IMR-90 (cell line): ENCODE data around the gene BIRC5. TPM values are rescaled to one million over a fixed set of nuclear protein-coding genes. Genes with fewer than 3 reads are reported as not detected.

Experiments
- ATAC-seq: fragments of 200-7000 bp; cut with Tn5 transposase; 2 replicates; pipeline ENCODE4 v1.9.1; 2020; ENCODE audit warnings: low read depth, mild to moderate bottlenecking, moderate library complexity
- BruUV-seq: library from RNA; stranded (reverse); fragments of 400-500 nt; replicated peaks from 2 replicates; lab custom pipeline; 2021; lab: Mats Ljungman, UMichigan
- CTCF ChIA-PET: fragments of 300-600 bp; formaldehyde crosslinking; extraction: SDS; loops from one replicate; lab custom pipeline; 2021; ENCODE audit warnings: antibody characterized with exemption; lab: Yijun Ruan, JAX
- POLR2A ChIA-PET: fragments of 300-600 bp; sonication (Branson Sonifier 250); formaldehyde crosslinking; loops from one replicate; lab custom pipeline; 2022; ENCODE audit warnings: antibody characterized with exemption; ENCODE audit not compliant: unreplicated experiment; lab: Charles Lee
- DNase-seq: peaks from one replicate; pipeline ENCODE4 v3.0.0; 2013
- H2AFZ ChIP-seq: replicated peaks from 2 replicates; pipeline ENCODE3; 2013; ENCODE audit warnings: low read length, mild to moderate bottlenecking; ENCODE audit not compliant: poor library complexity
- H2AK5ac ChIP-seq: 2 replicates; pipeline ENCODE4 v1.6.1; 2013; ENCODE audit warnings: low read depth, low read length, inconsistent platforms
- H2AK9ac ChIP-seq: replicated peaks from 2 replicates; pipeline ENCODE3; 2013; ENCODE audit warnings: mild to moderate bottlenecking, low read depth, low read length, moderate library complexity; ENCODE audit not compliant: poor library complexity
- H2BK120ac ChIP-seq: 2 replicates; pipeline ENCODE4 v1.6.1; 2013; ENCODE audit warnings: low read depth, low read length, inconsistent platforms
- H2BK15ac ChIP-seq: 3 replicates; pipeline ENCODE4 v1.6.1; 2013; ENCODE audit warnings: low read depth, low read length, inconsistent platforms
- H2BK20ac ChIP-seq: 2 replicates; pipeline ENCODE4 v1.6.1; 2013; ENCODE audit warnings: low read depth, mild to moderate bottlenecking, inconsistent platforms, low read length, moderate library complexity
- H2BK5ac ChIP-seq: 2 replicates; pipeline ENCODE4 v1.6.1; 2013; ENCODE audit warnings: mild to moderate bottlenecking, low read depth, low read length, inconsistent platforms; ENCODE audit not compliant: poor library complexity, severe bottlenecking
- H3K14ac ChIP-seq: replicated peaks from 2 replicates; pipeline ENCODE4 v1.6.1; 2013; ENCODE audit warnings: low read depth, low read length, inconsistent platforms
- H3K18ac ChIP-seq: 2 replicates; pipeline ENCODE4 v1.6.1; 2013; ENCODE audit warnings: low read depth, low read length, control low read depth
- H3K23ac ChIP-seq: 2 replicates; pipeline ENCODE4 v1.6.1; 2013; ENCODE audit warnings: low read depth, low read length, inconsistent platforms
- H3K27ac ChIP-seq: 2 replicates; pipeline ENCODE4 v1.5.1; 2013; ENCODE audit warnings: mild to moderate bottlenecking, control low read depth, low read length; ENCODE audit not compliant: insufficient read depth
- H3K27me3 ChIP-seq: 2 replicates; pipeline ENCODE4 v1.6.1; 2013; ENCODE audit warnings: low read length; ENCODE audit not compliant: control insufficient read depth, insufficient read depth
- H3K36me3 ChIP-seq: 2 replicates; pipeline ENCODE4 v1.6.1; 2013; ENCODE audit warnings: low read length, mixed read lengths; ENCODE audit not compliant: control insufficient read depth, insufficient read depth
- H3K4ac ChIP-seq: 2 replicates; pipeline ENCODE4 v1.6.1; 2013; ENCODE audit warnings: low read depth, low read length, inconsistent platforms
- H3K4me1 ChIP-seq: 2 replicates; pipeline ENCODE4 v1.6.1; 2013; ENCODE audit warnings: low read length, mixed read lengths; ENCODE audit not compliant: control insufficient read depth, insufficient read depth
- H3K4me2 ChIP-seq: 2 replicates; pipeline ENCODE4 v1.6.1; 2013; ENCODE audit warnings: low read depth, mild to moderate bottlenecking, control low read depth, low read length, moderate library complexity
- H3K4me3 ChIP-seq: 2 replicates; pipeline ENCODE4 v1.5.1; 2013; ENCODE audit warnings: low read depth, mild to moderate bottlenecking, control low read depth, low read length, moderate library complexity; ENCODE audit not compliant: insufficient read depth
- H3K56ac ChIP-seq: 2 replicates; pipeline ENCODE4 v1.6.1; 2013; ENCODE audit warnings: low read length, inconsistent platforms; ENCODE audit not compliant: insufficient read depth; ENCODE audit errors: extremely low read depth
- H3K79me1 ChIP-seq, 2 experiments: 2 replicates each; pipeline ENCODE4 v1.6.1; 2013; ENCODE audit warnings: low read length in 2 of 2, inconsistent platforms in 1 of 2, low read depth in 1 of 2
- H3K9ac ChIP-seq: 2 replicates; pipeline ENCODE4 v1.6.1; 2013; ENCODE audit warnings: low read depth, low read length, control low read depth
- H3K9me1 ChIP-seq: 2 replicates; pipeline ENCODE4 v1.6.1; 2013; ENCODE audit warnings: low read length, inconsistent platforms; ENCODE audit not compliant: insufficient read depth
- H3K9me3 ChIP-seq: 2 replicates; pipeline ENCODE4 v1.6.1; 2013; ENCODE audit warnings: low read length; ENCODE audit not compliant: control insufficient read depth, insufficient read depth
- H4K20me1 ChIP-seq: 2 replicates; pipeline ENCODE4 v1.6.1; 2013; ENCODE audit warnings: low read length, inconsistent platforms; ENCODE audit not compliant: insufficient read depth
- H4K5ac ChIP-seq: 2 replicates; pipeline ENCODE4 v1.6.1; 2013; ENCODE audit warnings: mild to moderate bottlenecking, low read depth, low read length, control low read depth
- H4K8ac ChIP-seq, 2 experiments: 2 replicates each; pipeline ENCODE4 v1.6.1; 2013; ENCODE audit warnings: low read depth in 2 of 2, low read length in 2 of 2, control low read depth in 1 of 2, inconsistent platforms in 1 of 2
- H4K91ac ChIP-seq: 2 replicates; pipeline ENCODE4 v1.6.1; 2013; ENCODE audit warnings: low read depth, low read length, inconsistent platforms; ENCODE audit not compliant: insufficient read depth
- CEBPB ChIP-seq: IDR thresholded peaks from 2 replicates; pipeline ENCODE4 v1.6.1; 2012; ENCODE audit warnings: low read depth, low read length, improper control_type of control experiment
- FOS ChIP-seq: fragments of 150-350 bp; IDR thresholded peaks from 2 replicates; pipeline ENCODE4 v1.6.1; 2016; ENCODE audit warnings: low read depth, low read length
- MAFK ChIP-seq: IDR thresholded peaks from 2 replicates; pipeline ENCODE4 v1.6.1; 2012; ENCODE audit warnings: low read depth, low read length, improper control_type of control experiment
- MAZ ChIP-seq: IDR thresholded peaks from 2 replicates; pipeline ENCODE4 v1.6.1; 2012; ENCODE audit warnings: low read depth, mild to moderate bottlenecking, low read length, improper control_type of control experiment, moderate library complexity, borderline replicate concordance
- MXI1 ChIP-seq: IDR thresholded peaks from 2 replicates; pipeline ENCODE4 v1.6.1; 2012; ENCODE audit warnings: low read depth, mild to moderate bottlenecking, low read length, moderate library complexity, borderline replicate concordance
- NFE2L2 ChIP-seq: fragments of 150-350 bp; IDR thresholded peaks from 2 replicates; pipeline ENCODE4 v1.6.1; 2016; ENCODE audit warnings: low read depth, mild to moderate bottlenecking, low read length
- POLR2A ChIP-seq: IDR thresholded peaks from 2 replicates; pipeline ENCODE4 v1.6.1; 2012; ENCODE audit warnings: mild to moderate bottlenecking, low read depth, low read length
- RAD21 ChIP-seq: IDR thresholded peaks from 2 replicates; pipeline ENCODE4 v1.6.1; 2012; ENCODE audit warnings: low read length, improper control_type of control experiment
- RCOR1 ChIP-seq: IDR thresholded peaks from 2 replicates; pipeline ENCODE4 v1.6.1; 2012; ENCODE audit warnings: mild to moderate bottlenecking, low read length, improper control_type of control experiment; ENCODE audit not compliant: insufficient replicate concordance
- RFX5 ChIP-seq: IDR thresholded peaks from 2 replicates; pipeline ENCODE4 v1.8.0; 2012; ENCODE audit warnings: low read depth, mild to moderate bottlenecking, low read length, moderate library complexity
- SMC3 ChIP-seq: fragments of 150-350 bp; IDR thresholded peaks from 2 replicates; pipeline ENCODE4 v1.6.1; 2016; ENCODE audit warnings: low read depth, mild to moderate bottlenecking, antibody characterized with exemption, low read length, moderate library complexity
- WGBS, 2 experiments: methylation state at CpG; one replicate each; pipeline versions ENCODE4 v1.1.5 to v1.1.7; 2013; ENCODE audit warnings: missing lambda C conversion rate in 2 of 2; ENCODE audit not compliant: insufficient read length in 1 of 2; ENCODE audit errors: extremely low coverage in 2 of 2; 5-methylcytosine and 5-hydroxymethylcytosine counted together
- dilution Hi-C: fragments of 300-500 bp; cut with HindIII; formaldehyde crosslinking; loops from one replicate; pipeline ENCODE4 v1.14.3; 2018; ENCODE audit warnings: low sequenced_read_pairs; ENCODE audit not compliant: unreplicated experiment
- in situ Hi-C: fragments of 300-500 bp; cut with MboI; formaldehyde crosslinking; loops from 3 replicates; pipeline ENCODE4 v1.14.3; 2019; ENCODE audit warnings: low sequenced_read_pairs, inconsistent platforms, mixed read lengths
- intact Hi-C: fragments of 100-400 bp; cut with micrococcal nuclease; formaldehyde crosslinking; loops from 2 replicates; pipeline ENCODE4 v1.10.0; 2022
- polyA plus RNA-seq, 3 experiments: library from polyadenylated mRNA; depleted of rRNA; stranded (reverse); fragments of >200 nt; gene quantifications; 2 replicates each; pipeline ENCODE4 v1.2.3, GENCODE V29; 2012; ENCODE audit warnings: low replicate concordance in 1 of 3
- total RNA-seq: library from RNA; depleted of rRNA; stranded (reverse); fragments of >200 nt; gene quantifications from 2 replicates; pipeline ENCODE4 v1.2.3, GENCODE V29; 2012
- TF ChIP-seq, protein P1 (sequence below): fragments of 150-350 bp; IDR thresholded peaks from 2 replicates; pipeline ENCODE4 v1.6.1; 2016; ENCODE audit warnings: low read depth, mild to moderate bottlenecking, low read length, moderate library complexity, borderline replicate concordance
- TF ChIP-seq, protein P2 (sequence below): conservative IDR thresholded peaks from 2 replicates; pipeline ENCODE4 v1.5.1; 2012; ENCODE audit warnings: mild to moderate bottlenecking, low read depth, low read length, improper control_type of control experiment

Gene BIRC5
- total and polyA plus RNA-seq, 2 of the 4 experiments (the other 2 are of a cell fraction), result 16.6 to 52.7 TPM

DNA sequence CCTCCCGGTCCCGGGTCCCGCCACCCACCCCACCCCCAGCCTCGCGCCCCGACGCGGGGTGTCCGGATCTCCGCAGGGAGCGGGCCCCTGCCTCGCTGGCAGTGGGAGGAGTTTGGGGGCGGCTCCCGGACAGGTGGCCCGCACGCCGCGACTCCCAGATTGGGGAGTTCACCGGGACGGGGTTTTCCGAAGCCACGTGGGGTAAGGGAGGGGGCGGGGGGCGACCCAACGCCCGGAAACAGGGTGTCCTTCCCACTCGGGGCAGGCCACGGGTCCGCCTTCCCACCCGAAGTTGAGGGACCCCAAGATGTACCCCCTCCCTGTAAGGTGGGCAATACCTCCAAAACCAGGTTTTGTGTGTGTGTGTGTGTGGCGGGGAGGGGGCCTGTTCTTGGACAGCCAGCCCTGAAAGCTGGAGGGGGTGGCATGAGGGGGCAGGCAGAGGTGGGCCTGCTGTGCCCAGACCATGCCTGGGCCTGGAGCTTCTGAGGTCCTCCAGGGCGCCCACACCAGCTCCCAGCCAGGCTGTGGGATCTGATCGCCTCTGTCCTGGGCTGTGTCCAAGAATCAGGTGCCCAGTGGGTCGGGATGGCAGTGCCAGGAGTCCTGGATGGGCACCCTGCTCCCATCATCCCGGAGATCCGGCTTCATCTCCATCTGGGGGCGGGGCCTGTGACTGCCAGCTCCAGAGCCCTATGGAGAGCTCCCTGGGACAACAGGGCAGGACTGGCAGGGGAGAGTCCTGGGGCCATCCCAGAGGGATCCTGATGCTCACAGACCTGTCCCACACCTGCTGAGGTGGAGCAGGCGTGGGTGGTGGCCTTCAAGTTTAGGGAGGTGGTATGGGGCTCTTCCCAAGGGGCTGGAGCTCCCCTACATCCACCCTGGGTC lies 44.9 kb upstream of the BIRC5 start:
- Histone ChIP-seq H3K23ac (no peak overlapping the region), H3K9ac (no peak overlapping the region; the same call in 1 of the 2 replicates), H3K4me2 (peak overlapping the region; percentile 82), H3K27me3 (no peaks in the 10 kb centered on the region), H3K4ac (0 out of 2 replicates have a peak overlapping the region, but pooled peaks have one; percentile 13), H3K27ac (no peak overlapping the region), H2BK15ac (no peak overlapping the region), H3K36me3 (no peaks in the 10 kb centered on the region), H3K9me1 (peaks cover 8% of the 10 kb centered on the region; the same call in 1 of the 2 replicates), H2BK120ac (no peak overlapping the region), H4K20me1 (peaks cover 6% of the 10 kb centered on the region; the same call in 1 of the 2 replicates), H2AFZ (peak overlapping the region; percentile 97), H3K4me1 (peaks cover 13% of the 10 kb centered on the region), H2AK9ac (peak overlapping the region; percentile 81), H4K5ac (peak overlapping the region; percentile 33; the same call in 1 of the 2 replicates), H3K18ac (no peak overlapping the region), H3K9me3 (no peaks in the 10 kb centered on the region), H2BK20ac (no peak overlapping the region), H2AK5ac (peak overlapping the region; percentile 65), H3K79me1 (peaks cover 0 to 24% of the 10 kb centered on the region in 2 experiments; a peak in 2 of 4 replicates), H2BK5ac (no peak overlapping the region), H4K91ac (no peak overlapping the region), H3K4me3 (peak overlapping the region; percentile 92), H4K8ac (peak overlapping the region in 1 of 2 experiments; percentile 76; a peak in 1 of 4 replicates), H3K14ac (0 out of 2 replicates have a peak overlapping the region, but pooled peaks have one; percentile 20), H3K56ac (no peak overlapping the region)
- intact Hi-C loops, result no loop called here
- BruUV-seq, result no TSS peak
- dilution Hi-C loops, result no loop called here
- DNase-seq (peak; percentile 33), ATAC-seq (peak; percentile 74)
- POLR2A ChIA-PET, result no interaction called here
- 40% methylated on average over 6 of the region's 38 CpGs; no CpG with 5 or more reads in 1 of the 2 experiments for WGBS, 2 experiments
- peak; percentile 29; the same call in 1 of the 2 replicates for TF ChIP-seq MXI1
- no peak for TF ChIP-seq CEBPB
- no peak for TF ChIP-seq MAZ
- no peak for TF ChIP-seq FOS
- TF ChIP-seq RAD21, result no peak
- TF ChIP-seq, protein P1, sequence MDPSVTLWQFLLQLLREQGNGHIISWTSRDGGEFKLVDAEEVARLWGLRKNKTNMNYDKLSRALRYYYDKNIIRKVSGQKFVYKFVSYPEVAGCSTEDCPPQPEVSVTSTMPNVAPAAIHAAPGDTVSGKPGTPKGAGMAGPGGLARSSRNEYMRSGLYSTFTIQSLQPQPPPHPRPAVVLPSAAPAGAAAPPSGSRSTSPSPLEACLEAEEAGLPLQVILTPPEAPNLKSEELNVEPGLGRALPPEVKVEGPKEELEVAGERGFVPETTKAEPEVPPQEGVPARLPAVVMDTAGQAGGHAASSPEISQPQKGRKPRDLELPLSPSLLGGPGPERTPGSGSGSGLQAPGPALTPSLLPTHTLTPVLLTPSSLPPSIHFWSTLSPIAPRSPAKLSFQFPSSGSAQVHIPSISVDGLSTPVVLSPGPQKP, result no peak
- TF ChIP-seq RCOR1, result no peak
- TF ChIP-seq NFE2L2, result no peak
- TF ChIP-seq, protein P2, sequence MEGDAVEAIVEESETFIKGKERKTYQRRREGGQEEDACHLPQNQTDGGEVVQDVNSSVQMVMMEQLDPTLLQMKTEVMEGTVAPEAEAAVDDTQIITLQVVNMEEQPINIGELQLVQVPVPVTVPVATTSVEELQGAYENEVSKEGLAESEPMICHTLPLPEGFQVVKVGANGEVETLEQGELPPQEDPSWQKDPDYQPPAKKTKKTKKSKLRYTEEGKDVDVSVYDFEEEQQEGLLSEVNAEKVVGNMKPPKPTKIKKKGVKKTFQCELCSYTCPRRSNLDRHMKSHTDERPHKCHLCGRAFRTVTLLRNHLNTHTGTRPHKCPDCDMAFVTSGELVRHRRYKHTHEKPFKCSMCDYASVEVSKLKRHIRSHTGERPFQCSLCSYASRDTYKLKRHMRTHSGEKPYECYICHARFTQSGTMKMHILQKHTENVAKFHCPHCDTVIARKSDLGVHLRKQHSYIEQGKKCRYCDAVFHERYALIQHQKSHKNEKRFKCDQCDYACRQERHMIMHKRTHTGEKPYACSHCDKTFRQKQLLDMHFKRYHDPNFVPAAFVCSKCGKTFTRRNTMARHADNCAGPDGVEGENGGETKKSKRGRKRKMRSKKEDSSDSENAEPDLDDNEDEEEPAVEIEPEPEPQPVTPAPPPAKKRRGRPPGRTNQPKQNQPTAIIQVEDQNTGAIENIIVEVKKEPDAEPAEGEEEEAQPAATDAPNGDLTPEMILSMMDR, result no peak
- no peak for TF ChIP-seq SMC3
- TF ChIP-seq POLR2A, result 0 out of 2 replicates have a peak, but pooled peaks have one; percentile 17
- no peak for TF ChIP-seq MAFK
- no peak for TF ChIP-seq RFX5
- CTCF ChIA-PET, result no interaction called here
- in situ Hi-C loops, result no loop called here
